ENCODE results near the gene NUP98.

DNA sequence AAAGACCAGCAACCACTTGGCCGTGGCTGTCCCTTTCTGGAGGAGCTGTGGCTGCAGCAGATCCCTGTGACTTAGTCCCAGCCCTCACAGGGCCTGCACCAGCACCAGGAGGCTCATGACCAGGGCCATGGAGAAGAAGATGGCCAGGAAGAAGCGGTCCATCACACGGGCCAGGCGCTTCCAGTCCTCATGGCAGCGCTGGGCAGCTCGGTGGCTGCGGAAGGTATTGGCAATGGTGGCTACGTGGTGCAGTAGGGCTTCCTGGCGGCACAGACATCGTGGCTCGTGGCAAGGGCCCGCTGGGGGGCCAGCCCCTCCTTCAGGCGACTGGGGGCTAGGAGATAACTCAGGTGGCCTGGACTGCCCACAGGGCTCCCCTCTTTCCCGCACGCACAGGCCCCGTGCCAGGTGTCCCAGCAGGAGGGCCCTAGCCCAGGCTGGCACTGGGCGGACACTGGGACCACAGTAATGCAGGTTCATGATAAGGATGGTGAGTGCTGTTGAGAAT, 131.3 kb downstream of the NUP98 start:
- TF ChIP-seq, protein P1, sequence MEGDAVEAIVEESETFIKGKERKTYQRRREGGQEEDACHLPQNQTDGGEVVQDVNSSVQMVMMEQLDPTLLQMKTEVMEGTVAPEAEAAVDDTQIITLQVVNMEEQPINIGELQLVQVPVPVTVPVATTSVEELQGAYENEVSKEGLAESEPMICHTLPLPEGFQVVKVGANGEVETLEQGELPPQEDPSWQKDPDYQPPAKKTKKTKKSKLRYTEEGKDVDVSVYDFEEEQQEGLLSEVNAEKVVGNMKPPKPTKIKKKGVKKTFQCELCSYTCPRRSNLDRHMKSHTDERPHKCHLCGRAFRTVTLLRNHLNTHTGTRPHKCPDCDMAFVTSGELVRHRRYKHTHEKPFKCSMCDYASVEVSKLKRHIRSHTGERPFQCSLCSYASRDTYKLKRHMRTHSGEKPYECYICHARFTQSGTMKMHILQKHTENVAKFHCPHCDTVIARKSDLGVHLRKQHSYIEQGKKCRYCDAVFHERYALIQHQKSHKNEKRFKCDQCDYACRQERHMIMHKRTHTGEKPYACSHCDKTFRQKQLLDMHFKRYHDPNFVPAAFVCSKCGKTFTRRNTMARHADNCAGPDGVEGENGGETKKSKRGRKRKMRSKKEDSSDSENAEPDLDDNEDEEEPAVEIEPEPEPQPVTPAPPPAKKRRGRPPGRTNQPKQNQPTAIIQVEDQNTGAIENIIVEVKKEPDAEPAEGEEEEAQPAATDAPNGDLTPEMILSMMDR (IDR thresholded peaks at IDR 0.05): no peak
- no peak for TF ChIP-seq POLR2A (IDR thresholded peaks at IDR 0.05)

All from heart left ventricle (tissue), 13 donors.